Measurements from ENCODE around the gene CGN. TPM values are rescaled to one million over a fixed set of nuclear protein-coding genes. Genes with fewer than 3 reads are reported as not detected.

CGN gene
- total and polyA plus RNA-seq, 2 experiments from 2014 or later, result 11.8 to 37.0 TPM

GRCh38 chr1:151526735-151527525 is 15.7 kb downstream of the CGN start:
- Histone ChIP-seq H3F3A (replicated peaks; ENCODE audit: low read depth) (no peaks in the 10 kb centered on the region), H3K4me3 (no peak overlapping the region), H3K27ac (ENCODE audit: low read depth) (no peak overlapping the region), H4K20me1 (replicated peaks; ENCODE audit: insufficient read depth) (no peaks in the 10 kb centered on the region), H3K36me3 (ENCODE audit: insufficient read depth) (peaks cover 25% of the 10 kb centered on the region), H3K79me2 (replicated peaks; ENCODE audit: insufficient read depth) (no peaks in the 10 kb centered on the region), H2AFZ (no peak overlapping the region), H3K27me3 (ENCODE audit: insufficient read depth) (no peaks in the 10 kb centered on the region), H3K9me2 (ENCODE audit: insufficient read depth) (no peaks in the 10 kb centered on the region), H3K4me2 (no peak overlapping the region), H3K4me1 (ENCODE audit: insufficient read depth) (no peaks in the 10 kb centered on the region)
- Mint-ChIP-seq H3K27me3 (ENCODE audit: insufficient read depth, low read depth, poor library complexity) (peaks cover 5% of the 10 kb centered on the region), H3K36me3 (ENCODE audit: low read depth) (peaks cover 76% of the 10 kb centered on the region), H3K9me3 (no peaks in the 10 kb centered on the region), H3K4me3 (no peak overlapping the region), H3K4me1 (peaks cover 8% of the 10 kb centered on the region), H3K27ac (no peak overlapping the region)
- DNase-seq (ENCODE audit: low spot score) (peak; percentile 20), ATAC-seq (peak; percentile 76)
- TF ChIP-seq JUNB (IDR thresholded peaks at IDR 0.05; ENCODE audit: unreplicated experiment) (no peak), STAT1 (IDR thresholded peaks at IDR 0.05; ENCODE audit: unreplicated experiment) (no peak), ZNF462 (CRISPR knock-in tag; IDR thresholded peaks at IDR 0.05) (peak; percentile 68; the same call in 1 of the 2 replicates)

GRCh38 chr1:151529211-151529702 is 18.1 kb downstream of the CGN start:
- H3F3A ChIP-seq (replicated peaks; ENCODE audit: low read depth), result no peaks in the 10 kb centered on the region
- Mint-ChIP-seq H3K36me3 (ENCODE audit: low read depth) (peaks cover 78% of the 10 kb centered on the region), H3K27ac (no peak overlapping the region), H3K4me1 (peaks cover 8% of the 10 kb centered on the region), H3K27me3 (ENCODE audit: insufficient read depth, low read depth, poor library complexity) (peaks cover 5% of the 10 kb centered on the region), H3K4me3 (no peak overlapping the region), H3K9me3 (no peaks in the 10 kb centered on the region)
- peaks cover 15% of the 10 kb centered on the region for H3K36me3 ChIP-seq (ENCODE audit: insufficient read depth)
- no peak for ATAC-seq
- H4K20me1 ChIP-seq (replicated peaks; ENCODE audit: insufficient read depth), result no peaks in the 10 kb centered on the region
- H3K27me3 ChIP-seq (ENCODE audit: insufficient read depth), result no peaks in the 10 kb centered on the region
- H3K4me3 ChIP-seq, result no peak overlapping the region
- DNase-seq (ENCODE audit: low spot score), result no peak
- H2AFZ ChIP-seq, result no peak overlapping the region
- no peaks in the 10 kb centered on the region for H3K79me2 ChIP-seq (replicated peaks; ENCODE audit: insufficient read depth)
- no peaks in the 10 kb centered on the region for H3K4me1 ChIP-seq (ENCODE audit: insufficient read depth)
- no peak overlapping the region for H3K27ac ChIP-seq (ENCODE audit: low read depth)
- H3K9me2 ChIP-seq (ENCODE audit: insufficient read depth), result no peaks in the 10 kb centered on the region
- H3K4me2 ChIP-seq, result no peak overlapping the region
- TF ChIP-seq CTCF (conservative IDR thresholded peaks at IDR 0.05; ENCODE audit: low read depth in 2 of 2), result no peak
- no peak for TF ChIP-seq CREB1 (CRISPR knock-in tag; IDR thresholded peaks at IDR 0.05; ENCODE audit: low read depth)
- TF ChIP-seq POLR2AphosphoS5 (IDR thresholded peaks at IDR 0.05; ENCODE audit: low read depth), result no peak
- no peak for TF ChIP-seq STAT1 (IDR thresholded peaks at IDR 0.05; ENCODE audit: unreplicated experiment)
- TF ChIP-seq ETS1 (IDR thresholded peaks at IDR 0.05), result no peak
- no peak for TF ChIP-seq ZNF114 (CRISPR knock-in tag; IDR thresholded peaks at IDR 0.05)
- TF ChIP-seq NANOG (IDR thresholded peaks at IDR 0.05; ENCODE audit: borderline replicate concordance), result no peak
- TF ChIP-seq EZH2 (IDR thresholded peaks at IDR 0.05; ENCODE audit: low read depth, unreplicated experiment), result no peak

Measured in GM23338 (cell line).